ENCODE data around the gene ZHX3. TPM values are rescaled to one million over a fixed set of nuclear protein-coding genes. Genes with fewer than 3 reads are reported as not detected.

The ZHX3 gene
- total and polyA plus RNA-seq, 2 of the 13 experiments (the other 11 are each of a cell fraction or from before 2014, with no cell fraction given) = 8.4 to 11.7 TPM

- no peak overlapping the region for H3K4me3 ChIP-seq (replicated peaks in 1 of 3; ENCODE audit: insufficient read depth in 1 of 3, low read depth in 2 of 3, low read length in 3 of 3)
- ChIA-PET POLR2A (no interaction called here), CTCF (ENCODE audit: low intra/inter-chr PET ratio, low total read pairs) (interaction anchor here (1.4 to 3.4 kb wide), 3 partner anchors 39 to 166 kb away, joined by 13 to 76 read pairs (median 13); partner anchors contain the start of gene LPIN3)
- no peaks in the 10 kb centered on the region for H3K27me3 ChIP-seq (ENCODE audit: control insufficient read depth in 1 of 2, insufficient read depth in 2 of 2, low read length in 2 of 2)
- no peak for FAIRE-seq
- TF ChIP-seq SNAI1 (CRISPR knock-in tag; IDR thresholded peaks at IDR 0.05; ENCODE audit: borderline replicate concordance) (no peak), ZNF788 (CRISPR knock-in tag; IDR thresholded peaks at IDR 0.05; ENCODE audit: borderline replicate concordance) (0 out of 2 replicates have a peak, but pooled peaks have one; percentile 2), YY1 (IDR thresholded peaks at IDR 0.05; ENCODE audit: insufficient read depth, insufficient replicate concordance, low read depth, low read length) (no peak), KAT7 (CRISPR knock-in tag; IDR thresholded peaks at IDR 0.05; ENCODE audit: borderline replicate concordance) (no peak)
- TF ChIP-seq, protein P1, sequence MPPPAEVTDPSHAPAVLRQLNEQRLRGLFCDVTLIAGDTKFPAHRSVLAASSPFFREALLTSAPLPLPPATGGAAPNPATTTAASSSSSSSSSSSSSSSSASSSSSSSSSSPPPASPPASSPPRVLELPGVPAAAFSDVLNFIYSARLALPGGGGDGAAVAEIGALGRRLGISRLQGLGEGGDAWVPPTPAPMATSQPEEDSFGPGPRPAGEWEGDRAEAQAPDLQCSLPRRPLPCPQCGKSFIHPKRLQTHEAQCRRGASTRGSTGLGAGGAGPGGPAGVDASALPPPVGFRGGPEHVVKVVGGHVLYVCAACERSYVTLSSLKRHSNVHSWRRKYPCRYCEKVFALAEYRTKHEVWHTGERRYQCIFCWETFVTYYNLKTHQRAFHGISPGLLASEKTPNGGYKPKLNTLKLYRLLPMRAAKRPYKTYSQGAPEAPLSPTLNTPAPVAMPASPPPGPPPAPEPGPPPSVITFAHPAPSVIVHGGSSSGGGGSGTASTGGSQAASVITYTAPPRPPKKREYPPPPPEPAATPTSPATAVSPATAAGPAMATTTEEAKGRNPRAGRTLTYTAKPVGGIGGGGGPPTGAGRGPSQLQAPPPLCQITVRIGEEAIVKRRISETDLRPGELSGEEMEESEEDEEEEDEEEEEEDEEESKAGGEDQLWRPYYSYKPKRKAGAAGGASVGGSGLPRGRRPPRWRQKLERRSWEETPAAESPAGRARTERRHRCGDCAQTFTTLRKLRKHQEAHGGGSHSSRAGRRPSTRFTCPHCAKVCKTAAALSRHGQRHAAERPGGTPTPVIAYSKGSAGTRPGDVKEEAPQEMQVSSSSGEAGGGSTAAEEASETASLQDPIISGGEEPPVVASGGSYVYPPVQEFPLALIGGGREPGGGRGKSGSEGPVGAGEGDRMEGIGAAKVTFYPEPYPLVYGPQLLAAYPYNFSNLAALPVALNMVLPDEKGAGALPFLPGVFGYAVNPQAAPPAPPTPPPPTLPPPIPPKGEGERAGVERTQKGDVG (CRISPR knock-in tag; IDR thresholded peaks at IDR 0.05; ENCODE audit: borderline replicate concordance) = 0 out of 2 replicates have a peak, but pooled peaks have one; percentile 5
- no peaks in the 10 kb centered on the region for H3K9me3 ChIP-seq (ENCODE audit: low read length)
- 94% methylated on average over 13 of the region's 13 CpGs for WGBS (ENCODE audit: low lambda C conversion rate)
- no peaks in the 10 kb centered on the region for H3K4me1 ChIP-seq (ENCODE audit: insufficient read depth, low read length)
- no peak overlapping the region for H3K27ac ChIP-seq (ENCODE audit: extremely low read length, insufficient read depth, low read length)
- in situ Hi-C loops (cut with HindIII; ENCODE audit: extremely low pct_ligation_motif_present, low pct_unique_long_range_greater_than_20kb) = loop anchor here (5.0 kb wide), 1 partner anchor 168 kb away; the partner anchor contains the start of gene LPIN3
- no peak overlapping the region for H3K9ac ChIP-seq (ENCODE audit: insufficient read depth, low read depth, low read length)
- no peak overlapping the region for H3K4me2 ChIP-seq (ENCODE audit: low read depth, low read length)
- no peak for ATAC-seq
- H2AFZ ChIP-seq (ENCODE audit: low read length) = no peak overlapping the region
- H3K36me3 ChIP-seq (replicated peaks in 1 of 2; ENCODE audit: control insufficient read depth in 1 of 2, insufficient read depth in 2 of 2, low read length in 2 of 2) = peaks cover 48 to 73% of the 10 kb centered on the region in 2 experiments
- peaks cover 10% of the 10 kb centered on the region; the same call in 1 of the 2 replicates for H4K20me1 ChIP-seq (ENCODE audit: insufficient read depth, low read length)
- no peaks in the 10 kb centered on the region for H3K79me2 ChIP-seq (ENCODE audit: insufficient read depth, low read length)
- intact Hi-C loops (cut with micrococcal nuclease; ENCODE audit: unreplicated experiment) = loop anchor here (1.0 to 2.0 kb wide), 4 partner anchors 37 to 237 kb away; partner anchors contain the start of genes LPIN3 and PLCG1
- no TSS peak for BruUV-seq (replicated peaks)
- DNase-seq (ENCODE audit: low spot score) = no peak
These were observed 143.7 kb downstream of the ZHX3 start for GRCh38 chr20:41173791-41174341.
